OCI-LY7 (cell line): ENCODE results near the gene TMPRSS11B.

Experiments used
- CTCF ChIP-seq: fragments of 200-600 bp; sonication (generic); conservative IDR thresholded peaks from 2 replicates; pipeline ENCODE4 v1.5.1; 2014; ENCODE audit warnings: mild to moderate bottlenecking, antibody characterized with exemption, low read length, moderate library complexity, mixed read lengths
- EZH2phosphoT487 ChIP-seq: fragments of 200-600 bp; sonication (generic); IDR thresholded peaks from 2 replicates; pipeline ENCODE4 v1.6.1; 2018; ENCODE audit warnings: low read depth, borderline replicate concordance, mild to moderate bottlenecking, mixed run types, antibody characterized with exemption, low read length, moderate library complexity, mixed read lengths

- TF ChIP-seq CTCF = no peak
- TF ChIP-seq EZH2phosphoT487 = no peak
Observed at GRCh38 chr4:68272380-68272779, 26.9 kb upstream of the TMPRSS11B start.
